Measurements from ENCODE around the gene UBE2G2.

- TF ChIP-seq, protein P1, sequence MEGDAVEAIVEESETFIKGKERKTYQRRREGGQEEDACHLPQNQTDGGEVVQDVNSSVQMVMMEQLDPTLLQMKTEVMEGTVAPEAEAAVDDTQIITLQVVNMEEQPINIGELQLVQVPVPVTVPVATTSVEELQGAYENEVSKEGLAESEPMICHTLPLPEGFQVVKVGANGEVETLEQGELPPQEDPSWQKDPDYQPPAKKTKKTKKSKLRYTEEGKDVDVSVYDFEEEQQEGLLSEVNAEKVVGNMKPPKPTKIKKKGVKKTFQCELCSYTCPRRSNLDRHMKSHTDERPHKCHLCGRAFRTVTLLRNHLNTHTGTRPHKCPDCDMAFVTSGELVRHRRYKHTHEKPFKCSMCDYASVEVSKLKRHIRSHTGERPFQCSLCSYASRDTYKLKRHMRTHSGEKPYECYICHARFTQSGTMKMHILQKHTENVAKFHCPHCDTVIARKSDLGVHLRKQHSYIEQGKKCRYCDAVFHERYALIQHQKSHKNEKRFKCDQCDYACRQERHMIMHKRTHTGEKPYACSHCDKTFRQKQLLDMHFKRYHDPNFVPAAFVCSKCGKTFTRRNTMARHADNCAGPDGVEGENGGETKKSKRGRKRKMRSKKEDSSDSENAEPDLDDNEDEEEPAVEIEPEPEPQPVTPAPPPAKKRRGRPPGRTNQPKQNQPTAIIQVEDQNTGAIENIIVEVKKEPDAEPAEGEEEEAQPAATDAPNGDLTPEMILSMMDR (IDR thresholded peaks at IDR 0.05; ENCODE audit: low read depth, low read length), result no peak
- no peak for TF ChIP-seq MAX (IDR thresholded peaks at IDR 0.05; ENCODE audit: low read depth, low read length)
- no peak for TF ChIP-seq POLR2A (IDR thresholded peaks at IDR 0.05; ENCODE audit: extremely low read depth, insufficient read length)
Measured at GRCh38 chr21:44741921-44742320, 59.7 kb downstream of the UBE2G2 start.

All from NB4 (cell line).